Stimulated activated CD4-positive, alpha-beta T cell treated with anti-CD3 and anti-CD28 coated beads, Interleukin-1b, Interleukin-23, amount 100 ng/mL, for 1 hour (primary cell): ENCODE results near the gene KIF12.

ENCODE experiments used
- DNase-seq, 2 donors: peaks; one replicate each; pipeline ENCODE4 v3.0.0-alpha.2; 2020; ENCODE audit warnings: low read depth in 2 of 2

The KIF12 gene

GRCh38 chr9:114069476-114070187 is 29.5 kb downstream of the KIF12 start:
- no peak for DNase-seq

GRCh38 chr9:114065304-114065703 is 33.8 kb downstream of the KIF12 start:
- DNase-seq: no peak

GRCh38 chr9:114061830-114062474 is 37.1 kb downstream of the KIF12 start:
- no peak for DNase-seq

- no peak for DNase-seq
Observed at GRCh38 chr9:114061292-114061691, 37.8 kb downstream of the KIF12 start.

- DNase-seq: no peak
Observed at GRCh38 chr9:114060711-114061110, 38.4 kb downstream of the KIF12 start.

- DNase-seq: no peak
Observed at GRCh38 chr9:114060070-114060469, 39.0 kb downstream of the KIF12 start.

GRCh38 chr9:114059047-114059803 is 39.9 kb downstream of the KIF12 start:
- DNase-seq: no peak

GRCh38 chr9:114058688-114059046 is 40.4 kb downstream of the KIF12 start:
- no peak for DNase-seq

- no peak for DNase-seq
Observed at GRCh38 chr9:114057161-114057885, 41.8 kb downstream of the KIF12 start.

- no peak for DNase-seq
Observed at GRCh38 chr9:114056527-114056926, 42.6 kb downstream of the KIF12 start.

GRCh38 chr9:114055894-114056293 is 43.2 kb downstream of the KIF12 start:
- DNase-seq: no peak

- no peak for DNase-seq
Observed at GRCh38 chr9:114055061-114055460, 44.0 kb downstream of the KIF12 start.

GRCh38 chr9:114054191-114054690 is 44.9 kb downstream of the KIF12 start:
- no peak for DNase-seq

- DNase-seq: no peak
Observed at GRCh38 chr9:114053246-114054005, 45.7 kb downstream of the KIF12 start.

GRCh38 chr9:114051706-114052105 is 47.4 kb downstream of the KIF12 start:
- no peak for DNase-seq

GRCh38 chr9:114051281-114051680 is 47.8 kb downstream of the KIF12 start:
- DNase-seq: no peak

GRCh38 chr9:114050646-114051045 is 48.4 kb downstream of the KIF12 start:
- DNase-seq: no peak

- no peak for DNase-seq
Observed at GRCh38 chr9:114050226-114050568, 48.9 kb downstream of the KIF12 start.

GRCh38 chr9:114049441-114050225 is 49.5 kb downstream of the KIF12 start:
- DNase-seq: no peak
